K562 (cell line): ENCODE results near the gene PLSCR3. TPM values are rescaled to one million over a fixed set of nuclear protein-coding genes. Genes with fewer than 3 reads are reported as not detected.

Experiments
- C11orf30 ChIP-seq: fragments of 450-650 bp; IDR thresholded peaks from 2 replicates; pipeline ENCODE4 v1.6.1; 2016; ENCODE audit warnings: low read depth, mild to moderate bottlenecking
- E2F5 ChIP-seq: sonication (generic); formaldehyde crosslinking; IDR thresholded peaks from 2 replicates; pipeline ENCODE4 v1.8.0; 2022; ENCODE audit warnings: mild to moderate bottlenecking, missing genetic modification reagents
- FOSL1 ChIP-seq: fragments of 200-800 bp; sonication (Bioruptor generic); conservative IDR thresholded peaks from 2 replicates; pipeline ENCODE4 v1.6.1; 2016; ENCODE audit warnings: missing genetic modification characterization, missing compliant biosample characterization
- HDAC2 ChIP-seq: fragments of 450-650 bp; IDR thresholded peaks from 2 replicates; pipeline ENCODE4 v1.6.1; 2016; ENCODE audit warnings: mild to moderate bottlenecking
- JUNB ChIP-seq: fragments of 450-650 bp; formaldehyde crosslinking; conservative IDR thresholded peaks from 2 replicates; pipeline ENCODE4 v1.4.0; 2020; ENCODE audit warnings: mild to moderate bottlenecking
- MAFG ChIP-seq: fragments of 450-650 bp; conservative IDR thresholded peaks from 2 replicates; pipeline ENCODE4 v1.6.1; 2016; ENCODE audit warnings: missing genetic modification characterization, missing compliant biosample characterization
- MAFK ChIP-seq: IDR thresholded peaks from 2 replicates; pipeline ENCODE4 v1.6.1; 2011; ENCODE audit warnings: low read length, improper control_type of control experiment
- MTA1 ChIP-seq: fragments of 450-650 bp; IDR thresholded peaks from 2 replicates; pipeline ENCODE4 v1.6.1; 2017; ENCODE audit warnings: borderline replicate concordance
- NFE2 ChIP-seq: IDR thresholded peaks from 2 replicates; pipeline ENCODE4 v1.6.1; 2014; ENCODE audit warnings: antibody characterized with exemption, low read depth
- NONO ChIP-seq, 2 experiments: fragments of 200-400 bp in 1 of 2; fragments of 450-650 bp in 1 of 2; formaldehyde crosslinking in 1 of 2; IDR thresholded peaks; 2 replicates each; pipeline ENCODE4 v1.6.1; 2017; ENCODE audit warnings: low read depth in 2 of 2, mild to moderate bottlenecking in 2 of 2, moderate library complexity in 2 of 2, low read length in 1 of 2
- PURB ChIP-seq: sonication (generic); formaldehyde crosslinking; IDR thresholded peaks from 2 replicates; pipeline ENCODE4 v1.9.0; 2021; ENCODE audit warnings: low read depth, mild to moderate bottlenecking, missing genetic modification reagents
- SMAD4 ChIP-seq: fragments of 250-450 bp; sonication (Bioruptor Pico); conservative IDR thresholded peaks from 2 replicates; pipeline ENCODE4 v1.8.0; 2021; ENCODE audit warnings: inconsistent platforms, mild to moderate bottlenecking, moderate library complexity
- TAF15 ChIP-seq: fragments of 200-400 bp; formaldehyde crosslinking; IDR thresholded peaks from 2 replicates; pipeline ENCODE4 v1.6.1; 2017; ENCODE audit warnings: mild to moderate bottlenecking, low read depth, low read length, moderate library complexity
- VEZF1 ChIP-seq: fragments of 200-800 bp; sonication (Bioruptor generic); IDR thresholded peaks from 2 replicates; pipeline ENCODE4 v1.6.1; 2017; ENCODE audit warnings: missing genetic modification characterization, missing compliant biosample characterization
- YY1 ChIP-seq, 3 experiments: IDR thresholded peaks; 2 replicates each; pipeline ENCODE4 v1.6.1; 2011; ENCODE audit warnings: low read length in 2 of 3, mild to moderate bottlenecking in 2 of 3, moderate library complexity in 2 of 3, borderline replicate concordance in 1 of 3, control low read depth in 1 of 3, low read depth in 1 of 3; ENCODE audit not compliant: insufficient read depth in 3 of 3, insufficient replicate concordance in 2 of 3, control insufficient read depth in 1 of 3, insufficient read length in 1 of 3; ENCODE audit errors: extremely low read depth in 1 of 3
- ZNF12 ChIP-seq: sonication (generic); formaldehyde crosslinking; IDR thresholded peaks from 2 replicates; pipeline ENCODE4 v1.4.0; 2020; ENCODE audit warnings: mild to moderate bottlenecking, missing genetic modification reagents
- ZNF316 ChIP-seq: fragments of 450-650 bp; IDR thresholded peaks from 2 replicates; pipeline ENCODE4 v1.6.1; 2016
- ZNF644 ChIP-seq: fragments of 200-800 bp; sonication (Bioruptor generic); IDR thresholded peaks from 2 replicates; pipeline ENCODE4 v1.6.1; 2016; ENCODE audit warnings: low read depth, missing genetic modification characterization, missing compliant biosample characterization
- polyA plus RNA-seq, 8 experiments: library from polyadenylated mRNA; depleted of rRNA in 4 of 8; stranded (reverse) in 5 of 8; unstranded in 3 of 8; fragments of >200 nt; fragmentation: Nextera tagmentation in 2 of 8; fragmentation: Illumina TruSeq in 1 of 8; extraction: Ambion mirVana in 2 of 8; extraction: Trizol in 1 of 8; gene quantifications; 2 replicates each; pipeline versions ENCODE4 v1.2.1 to v1.2.3, GENCODE V29; 2011 to 2014; ENCODE audit warnings: inconsistent platforms in 1 of 8, missing spikeins in 1 of 8
- total RNA-seq, 7 experiments: library from RNA; depleted of rRNA in 6 of 7; stranded (reverse); fragments of >200 nt in 6 of 7; fragmentation: Illumina TruSeq in 2 of 7; extraction: Trizol in 2 of 7; gene quantifications; 2 replicates each; pipeline versions ENCODE4 v1.2.1 to v1.2.3, GENCODE V29; 2011 to 2021; ENCODE audit warnings: low replicate concordance in 1 of 7
- TF ChIP-seq, protein P1 (sequence below), 3 experiments: IDR thresholded peaks in 2 of 3; conservative IDR thresholded peaks in 1 of 3; 2 replicates each; pipeline ENCODE4 v1.5.1; 2011 to 2012; ENCODE audit warnings: low read length in 3 of 3, mild to moderate bottlenecking in 3 of 3, control low read depth in 2 of 3, improper control_type of control experiment in 1 of 3, inconsistent platforms in 1 of 3, low read depth in 1 of 3, mixed read lengths in 1 of 3, moderate library complexity in 1 of 3; ENCODE audit not compliant: insufficient read depth in 2 of 3
- TF ChIP-seq, protein P2 (sequence below), 2 experiments: IDR thresholded peaks in 1 of 2; conservative IDR thresholded peaks in 1 of 2; 2 replicates each; pipeline ENCODE4 v1.6.1; 2016; ENCODE audit warnings: low read depth in 2 of 2, mild to moderate bottlenecking in 1 of 2, missing compliant biosample characterization in 1 of 2, missing genetic modification characterization in 1 of 2, moderate library complexity in 1 of 2
- TF ChIP-seq, protein P3 (sequence below): sonication (generic); formaldehyde crosslinking; IDR thresholded peaks from 2 replicates; pipeline ENCODE4 v1.8.0; 2022; ENCODE audit warnings: mild to moderate bottlenecking, missing genetic modification reagents

The PLSCR3 gene
- total and polyA plus RNA-seq, 9 of the 15 experiments (the other 6 are each of a cell fraction or from before 2014, with no cell fraction given) = 3.2 to 16.8 (median 4.5) TPM

DNA sequence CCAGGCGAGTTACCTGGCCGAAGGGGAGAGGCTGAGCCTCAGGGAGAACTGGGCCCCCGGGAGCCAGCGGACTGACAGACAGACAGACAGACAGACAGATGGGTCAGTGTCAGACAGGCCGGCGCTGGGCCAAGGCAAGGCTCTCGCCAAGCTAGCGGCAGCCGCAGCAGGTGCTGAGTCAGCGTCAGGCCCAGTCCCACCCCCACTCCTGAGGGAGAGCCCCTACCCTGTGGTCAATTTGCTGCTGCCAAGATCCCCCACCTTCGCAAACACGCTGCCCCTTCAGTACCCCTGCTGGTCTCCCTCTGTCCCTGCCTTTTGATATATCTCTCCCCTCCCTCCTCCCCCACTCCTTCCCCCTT lies 46.5 kb upstream of the PLSCR3 start (continued):
- TF ChIP-seq MAFK = peak; percentile 80
- TF ChIP-seq YY1 (IDR thresholded peaks at IDR 0.05; ENCODE audit: borderline replicate concordance in 1 of 3, control insufficient read depth in 1 of 3, extremely low read depth in 1 of 3, insufficient read depth in 3 of 3, insufficient read length in 1 of 3, insufficient replicate concordance in 2 of 3, low read depth in 1 of 3, low read length in 2 of 3) = no peak
- TF ChIP-seq, protein P1, sequence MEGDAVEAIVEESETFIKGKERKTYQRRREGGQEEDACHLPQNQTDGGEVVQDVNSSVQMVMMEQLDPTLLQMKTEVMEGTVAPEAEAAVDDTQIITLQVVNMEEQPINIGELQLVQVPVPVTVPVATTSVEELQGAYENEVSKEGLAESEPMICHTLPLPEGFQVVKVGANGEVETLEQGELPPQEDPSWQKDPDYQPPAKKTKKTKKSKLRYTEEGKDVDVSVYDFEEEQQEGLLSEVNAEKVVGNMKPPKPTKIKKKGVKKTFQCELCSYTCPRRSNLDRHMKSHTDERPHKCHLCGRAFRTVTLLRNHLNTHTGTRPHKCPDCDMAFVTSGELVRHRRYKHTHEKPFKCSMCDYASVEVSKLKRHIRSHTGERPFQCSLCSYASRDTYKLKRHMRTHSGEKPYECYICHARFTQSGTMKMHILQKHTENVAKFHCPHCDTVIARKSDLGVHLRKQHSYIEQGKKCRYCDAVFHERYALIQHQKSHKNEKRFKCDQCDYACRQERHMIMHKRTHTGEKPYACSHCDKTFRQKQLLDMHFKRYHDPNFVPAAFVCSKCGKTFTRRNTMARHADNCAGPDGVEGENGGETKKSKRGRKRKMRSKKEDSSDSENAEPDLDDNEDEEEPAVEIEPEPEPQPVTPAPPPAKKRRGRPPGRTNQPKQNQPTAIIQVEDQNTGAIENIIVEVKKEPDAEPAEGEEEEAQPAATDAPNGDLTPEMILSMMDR (IDR thresholded peaks at IDR 0.05 in 2 of 3, conservative IDR thresholded peaks at IDR 0.05 in 1 of 3; ENCODE audit: insufficient read depth in 2 of 3, low read depth in 1 of 3, low read length in 3 of 3) = 0 out of 6 replicates have a peak, but pooled peaks of 1 of the 3 experiments have one; percentile 8
- TF ChIP-seq JUNB (CRISPR knock-in tag) = no peak
- no peak for TF ChIP-seq E2F5 (CRISPR knock-in tag)
- TF ChIP-seq MAFG (tag) = peak; percentile 87
- TF ChIP-seq NFE2 = peak; percentile 75
- TF ChIP-seq, protein P2, sequence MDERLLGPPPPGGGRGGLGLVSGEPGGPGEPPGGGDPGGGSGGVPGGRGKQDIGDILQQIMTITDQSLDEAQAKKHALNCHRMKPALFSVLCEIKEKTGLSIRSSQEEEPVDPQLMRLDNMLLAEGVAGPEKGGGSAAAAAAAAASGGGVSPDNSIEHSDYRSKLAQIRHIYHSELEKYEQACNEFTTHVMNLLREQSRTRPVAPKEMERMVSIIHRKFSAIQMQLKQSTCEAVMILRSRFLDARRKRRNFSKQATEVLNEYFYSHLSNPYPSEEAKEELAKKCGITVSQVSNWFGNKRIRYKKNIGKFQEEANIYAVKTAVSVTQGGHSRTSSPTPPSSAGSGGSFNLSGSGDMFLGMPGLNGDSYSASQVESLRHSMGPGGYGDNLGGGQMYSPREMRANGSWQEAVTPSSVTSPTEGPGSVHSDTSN (CRISPR knock-in tag; IDR thresholded peaks at IDR 0.05; ENCODE audit: low read depth) = no peak
- TF ChIP-seq, protein P2 (tag; conservative IDR thresholded peaks at IDR 0.05; ENCODE audit: low read depth) = peak; percentile 72
- TF ChIP-seq HDAC2 = no peak
- TF ChIP-seq FOSL1 (tag) = 0 out of 2 replicates have a peak, but pooled peaks have one; percentile 24
- peak; percentile 97 for TF ChIP-seq ZNF316
- TF ChIP-seq PURB (CRISPR knock-in tag) = no peak
- no peak for TF ChIP-seq TAF15
- TF ChIP-seq C11orf30 = peak; percentile 97
- TF ChIP-seq, protein P3, sequence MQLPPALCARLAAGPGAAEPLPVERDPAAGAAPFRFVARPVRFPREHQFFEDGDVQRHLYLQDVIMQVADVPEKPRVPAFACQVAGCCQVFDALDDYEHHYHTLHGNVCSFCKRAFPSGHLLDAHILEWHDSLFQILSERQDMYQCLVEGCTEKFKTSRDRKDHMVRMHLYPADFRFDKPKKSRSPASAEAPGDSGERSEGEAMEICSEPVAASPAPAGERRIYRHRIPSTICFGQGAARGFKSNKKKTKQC (CRISPR knock-in tag) = 0 out of 2 replicates have a peak, but pooled peaks have one; percentile 41
- TF ChIP-seq ZNF644 (tag) = no peak
- TF ChIP-seq NONO (IDR thresholded peaks at IDR 0.05; ENCODE audit: low read depth in 2 of 2, low read length in 1 of 2) = no peak
- no peak for TF ChIP-seq ZNF12 (CRISPR knock-in tag)
- peak; percentile 27; the same call in 1 of the 2 replicates for TF ChIP-seq VEZF1 (CRISPR knock-in tag)
- peak; percentile 56; the same call in 1 of the 2 replicates for TF ChIP-seq MTA1
- peak; percentile 67; the same call in 1 of the 2 replicates for TF ChIP-seq SMAD4 (CRISPR knock-in tag)
